HepG2 (cell line): Measurements from ENCODE around the gene PREX1.

ENCODE experiments used
- EZH2 ChIP-seq: conservative IDR thresholded peaks from 2 replicates; pipeline ENCODE4 v1.6.1; 2012; ENCODE audit warnings: mild to moderate bottlenecking, low read depth, low read length, moderate library complexity
- ZNF18 ChIP-seq: sonication (generic); formaldehyde crosslinking; IDR thresholded peaks from 2 replicates; pipeline ENCODE4 v1.8.0; 2022; ENCODE audit warnings: mild to moderate bottlenecking, missing genetic modification reagents; ENCODE audit not compliant: insufficient replicate concordance
- ZNF879 ChIP-seq: sonication (generic); formaldehyde crosslinking; IDR thresholded peaks from 2 replicates; pipeline ENCODE4 v1.8.1; 2023; ENCODE audit warnings: missing genetic modification reagents

GRCh38 chr20:48827855-48828733, at the start of gene PREX1:
- TF ChIP-seq ZNF879 (CRISPR knock-in tag) (no peak), EZH2 (peak; percentile 97; the same call in 1 of the 2 replicates), ZNF18 (CRISPR knock-in tag) (no peak)
